ENCODE data around the gene LAIR2. TPM values are rescaled to one million over a fixed set of nuclear protein-coding genes. Genes with fewer than 3 reads are reported as not detected.
"Not testable (repeated sequence)": the region's sequence is repeated elsewhere in the genome, so short reads cannot be mapped to it uniquely, and the experiment has no call there.

Gene LAIR2
- polyA plus RNA-seq, 6 donors from 2014 or later = 0.55 to 0.93 (median 0.66) TPM; not detected in 3

DNA sequence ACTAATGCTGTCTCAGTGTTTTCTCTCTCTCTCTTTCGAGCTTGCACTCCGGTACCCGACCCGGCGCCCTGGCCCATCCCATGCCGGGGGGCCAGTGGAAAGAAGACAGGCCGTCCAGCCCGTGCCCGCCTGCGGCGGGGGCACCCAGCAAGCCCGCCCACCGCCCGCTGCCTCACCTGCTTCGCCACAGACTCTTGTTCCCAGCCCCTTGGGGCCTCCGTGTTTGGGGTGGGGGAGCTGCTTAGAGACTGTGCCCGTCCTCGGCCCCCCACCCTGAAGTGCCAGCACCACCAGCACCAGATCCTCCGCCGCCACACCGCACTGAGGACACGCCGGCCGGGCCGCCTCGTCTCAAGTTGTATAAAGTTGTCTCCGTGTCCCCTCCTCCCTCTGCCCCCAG, 41.4 kb upstream of the LAIR2 start:
- Mint-ChIP-seq H3K36me3 (peaks cover 0 to 14% of the 10 kb centered on the region in 2 donors), H3K9me3 (peaks cover 0 to 7% (median 4%) of the 10 kb centered on the region in 7 donors), H3K4me3 (peak overlapping the region in 5 of 8 donors; percentile 53 to 81 (median 68)), H3K27ac (peak overlapping the region in 3 of 6 donors; percentile 47 to 91 (median 72)), H3K4me1 (peaks cover 31 to 32% (median 32%) of the 10 kb centered on the region in 3 donors), H3K27me3 (no peaks in the 10 kb centered on the region)
- no peak for ATAC-seq (ENCODE audit: low read depth in 2 of 2)
- no peak for DNase-seq

GRCh38 chr19:54461613-54462012, 41.0 kb upstream of the LAIR2 start:
- H3K4me1 Mint-ChIP-seq = peaks cover 31 to 35% (median 32%) of the 10 kb centered on the region in 3 donors
- H3K27ac Mint-ChIP-seq = peak overlapping the region in 4 of 6 donors; percentile 16 to 91 (median 71)
- peak overlapping the region in 7 of 8 donors; percentile 26 to 81 (median 64) for H3K4me3 Mint-ChIP-seq
- peaks cover 0 to 7% (median 4%) of the 10 kb centered on the region in 7 donors for H3K9me3 Mint-ChIP-seq
- ATAC-seq (ENCODE audit: low read depth in 2 of 2) (no peak), DNase-seq (no peak)
- no peaks in the 10 kb centered on the region for H3K27me3 Mint-ChIP-seq
- H3K36me3 Mint-ChIP-seq = peaks cover 0 to 14% of the 10 kb centered on the region in 2 donors

DNA sequence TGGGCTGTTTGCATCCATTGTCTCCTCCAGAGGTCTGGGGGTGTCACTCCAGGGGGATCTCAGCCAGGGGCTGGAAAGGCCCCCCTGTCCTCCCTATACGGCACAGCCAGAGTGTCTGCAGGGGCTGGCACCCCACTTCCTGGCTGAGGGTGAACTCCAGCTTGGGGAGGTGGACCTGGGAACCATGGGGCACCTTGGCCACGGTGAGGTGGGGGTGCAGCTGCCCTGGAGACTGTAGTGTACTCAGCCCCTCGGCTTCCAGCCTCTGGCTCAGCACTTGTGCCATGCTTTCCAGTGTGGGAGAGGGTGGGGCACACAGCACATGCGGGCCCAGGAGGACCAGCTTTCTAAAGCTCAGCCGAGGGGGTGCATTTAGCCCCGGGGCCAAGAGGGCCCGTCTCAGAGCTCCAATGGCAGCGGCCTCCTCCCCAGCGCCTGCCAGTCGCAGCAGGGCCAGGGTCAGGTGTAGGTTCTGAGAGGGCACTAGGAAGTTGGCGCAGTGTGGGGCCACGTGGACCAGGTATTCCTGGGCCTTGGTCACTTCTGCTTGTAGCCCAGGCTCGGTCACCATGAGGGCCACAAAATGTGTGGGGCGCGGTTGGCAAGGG, 40.5 kb upstream of the LAIR2 start:
- Mint-ChIP-seq H3K4me3 (peak overlapping the region; percentile 9 to 73 (median 50)), H3K9me3 (peaks cover 0 to 7% (median 4%) of the 10 kb centered on the region in 7 donors), H3K4me1 (peaks cover 31 to 35% (median 32%) of the 10 kb centered on the region in 3 donors), H3K36me3 (peaks cover 0 to 14% of the 10 kb centered on the region in 2 donors), H3K27me3 (no peaks in the 10 kb centered on the region), H3K27ac (peak overlapping the region; percentile 16 to 91 (median 70))
- ATAC-seq (ENCODE audit: low read depth in 2 of 2) (no peak), DNase-seq (no peak)

DNA sequence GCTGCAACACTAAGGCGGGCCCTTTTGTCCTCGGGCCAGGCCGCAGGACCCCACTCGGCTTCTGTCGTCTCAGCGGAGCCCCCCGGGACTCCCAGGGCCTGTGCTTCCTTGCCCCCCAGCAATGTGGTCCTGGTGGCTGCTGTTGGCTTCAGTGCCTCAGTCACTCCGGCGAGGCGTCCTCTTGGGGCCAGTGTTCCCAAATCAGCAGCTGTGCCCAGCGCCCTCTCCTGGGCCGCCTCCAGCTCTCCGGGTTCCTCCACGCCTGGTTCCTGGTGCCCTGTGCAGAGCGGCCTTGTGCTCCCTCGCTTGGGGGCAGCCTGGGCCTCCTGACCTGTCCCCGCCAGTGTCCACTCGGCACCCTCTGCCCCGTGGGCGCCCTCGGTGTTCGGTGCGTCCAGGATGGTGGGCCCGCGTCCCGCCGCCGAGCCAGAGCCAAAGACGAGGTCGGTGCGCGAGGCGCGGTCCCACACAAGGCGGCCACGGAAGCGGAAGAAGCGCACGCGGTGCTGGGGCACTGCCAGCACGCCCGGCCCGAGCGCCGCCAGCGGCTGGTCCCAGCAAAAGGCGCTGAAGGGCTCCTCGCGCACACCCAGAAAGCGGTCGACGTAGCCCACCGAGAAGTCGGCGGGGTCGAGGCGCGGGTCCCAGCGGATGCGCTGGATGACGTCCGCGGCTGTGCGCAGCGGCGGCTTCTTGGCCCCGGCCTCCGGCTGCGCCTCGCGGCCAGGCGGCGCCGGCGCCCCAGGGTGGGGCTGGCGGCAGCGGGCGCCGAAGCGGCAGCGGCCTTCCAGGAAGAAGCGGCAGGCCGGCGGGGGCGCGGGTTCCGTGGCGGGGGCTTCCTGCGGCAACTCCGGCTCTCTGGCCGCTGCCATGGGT, 39.7 kb upstream of the LAIR2 start:
- Mint-ChIP-seq H3K4me3 (peak overlapping the region; percentile 35 to 92 (median 82)), H3K9me3 (peaks cover 0 to 7% (median 4%) of the 10 kb centered on the region in 7 donors), H3K27ac (peak overlapping the region in 5 of 6 donors; percentile 3 to 97 (median 81)), H3K36me3 (peaks cover 0 to 14% of the 10 kb centered on the region in 2 donors), H3K4me1 (peaks cover 31 to 35% (median 32%) of the 10 kb centered on the region in 3 donors), H3K27me3 (no peaks in the 10 kb centered on the region)
- ATAC-seq (ENCODE audit: low read depth in 2 of 2) (peak; percentile 26 to 39), DNase-seq (peak; percentile 67)

DNA sequence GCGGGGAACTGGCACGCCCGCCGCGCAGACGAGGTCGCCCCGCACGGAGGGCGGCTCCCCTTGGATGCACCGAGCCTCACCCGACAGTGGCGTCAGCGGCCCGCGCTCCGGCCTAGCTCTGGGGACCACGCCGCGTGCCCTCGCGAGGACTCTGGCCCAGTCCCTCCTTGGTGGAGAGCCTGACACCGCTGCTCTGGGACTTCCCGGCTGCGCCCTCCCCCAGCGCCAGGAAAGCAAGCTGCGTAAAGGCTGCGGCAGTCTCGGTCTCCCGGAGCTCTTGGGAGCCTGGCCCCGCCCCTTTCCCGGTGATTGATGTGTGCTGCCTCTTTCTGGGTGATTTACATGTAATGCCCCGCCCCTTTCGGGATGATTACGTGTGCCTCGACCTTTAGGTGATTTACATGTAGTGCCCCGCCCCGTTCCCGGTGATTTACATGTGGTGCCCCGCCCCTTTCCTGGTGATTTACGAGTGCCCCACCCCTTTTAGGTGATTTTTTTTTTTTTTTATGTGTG, 39.0 kb upstream of the LAIR2 start, which contains the start of gene LENG9:
Gene LENG9 (minus strand): TSS at position 248 of the 513 bp plus-strand sequence. CDS start 252 bp downstream, outside the sequence.
- Mint-ChIP-seq H3K4me3 (peak within 1 kb of the TSS; percentile 79 to 94 (median 90)), H3K4me1 (peaks cover 25 to 31% (median 28%) of the 10 kb centered on the region in 3 donors), H3K36me3 (peaks cover 0 to 8% of the 10 kb centered on the region in 2 donors), H3K27me3 (peaks cover 3 to 6% (median 5%) of the 10 kb centered on the region in 3 donors), H3K27ac (peak within 1 kb of the TSS; percentile 91 to 99 (median 97)), H3K9me3 (peaks cover 0 to 7% (median 4%) of the 10 kb centered on the region in 7 donors)
- DNase-seq = peak; percentile 87
- peak; percentile 59 to 60 for ATAC-seq (ENCODE audit: low read depth in 2 of 2)

DNA sequence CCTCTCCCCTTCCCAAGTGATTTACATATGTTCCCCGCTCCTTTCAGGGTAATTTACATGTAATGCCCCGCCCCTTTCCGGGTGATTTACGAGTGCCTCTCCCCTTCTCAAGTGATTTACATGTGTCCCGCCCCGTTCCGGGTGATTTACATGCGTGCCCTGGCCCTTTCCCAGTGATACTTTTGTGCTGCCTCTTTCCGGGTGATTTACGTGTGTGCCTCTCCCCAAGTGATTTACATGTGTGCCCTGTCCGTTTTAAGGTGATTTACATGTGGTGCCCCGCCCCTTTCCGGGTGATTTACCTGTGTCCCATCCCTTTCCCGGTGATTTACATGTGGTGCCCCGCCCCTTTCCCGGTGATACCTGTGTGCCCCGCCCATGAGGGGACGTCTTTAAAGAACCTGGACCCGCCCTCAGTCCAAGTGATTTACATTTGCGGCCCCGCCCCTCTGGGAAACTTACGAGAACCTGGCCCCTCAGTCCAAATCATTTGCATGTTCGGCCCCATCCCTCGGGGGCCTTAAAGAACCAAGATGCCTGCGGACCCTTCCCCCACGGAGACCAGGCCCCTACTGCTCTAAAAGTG, 38.5 kb upstream of the LAIR2 start:
- peaks cover 0 to 7% (median 4%) of the 10 kb centered on the region in 7 donors for H3K9me3 Mint-ChIP-seq
- peak overlapping the region; percentile 79 to 94 (median 90) for H3K4me3 Mint-ChIP-seq
- peak; percentile 60 to 64 for ATAC-seq (ENCODE audit: low read depth in 2 of 2)
- H3K36me3 Mint-ChIP-seq = peaks cover 0 to 2% of the 10 kb centered on the region in 2 donors
- peak overlapping the region; percentile 91 to 99 (median 97) for H3K27ac Mint-ChIP-seq
- DNase-seq = peak; percentile 81
- peaks cover 20 to 29% (median 22%) of the 10 kb centered on the region in 3 donors for H3K4me1 Mint-ChIP-seq
- peaks cover 5 to 12% (median 8%) of the 10 kb centered on the region in 3 donors for H3K27me3 Mint-ChIP-seq

GRCh38 chr19:54464630-54465425, 37.8 kb upstream of the LAIR2 start:
- Mint-ChIP-seq H3K27me3 (peaks cover 10 to 19% (median 15%) of the 10 kb centered on the region in 3 donors), H3K4me3 (peak overlapping the region; percentile 79 to 94 (median 90)), H3K36me3 (no peaks in the 10 kb centered on the region), H3K4me1 (peaks cover 17 to 30% (median 21%) of the 10 kb centered on the region in 3 donors), H3K27ac (peak overlapping the region; percentile 91 to 99 (median 97)), H3K9me3 (peaks cover 0 to 7% (median 4%) of the 10 kb centered on the region in 7 donors)
- ATAC-seq (ENCODE audit: low read depth in 2 of 2) (peak; percentile 21 to 23), DNase-seq (peak; percentile 71)

GRCh38 chr19:54465426-54466109, 37.1 kb upstream of the LAIR2 start:
- no peak for ATAC-seq (ENCODE audit: low read depth in 2 of 2)
- DNase-seq = no peak
- Mint-ChIP-seq H3K36me3 (no peaks in the 10 kb centered on the region), H3K27ac (peak overlapping the region in 1 of 6 donors; percentile 76), H3K4me1 (peaks cover 24 to 37% (median 29%) of the 10 kb centered on the region in 3 donors), H3K27me3 (peaks cover 18 to 26% (median 22%) of the 10 kb centered on the region in 3 donors), H3K9me3 (peaks cover 0 to 7% (median 4%) of the 10 kb centered on the region in 7 donors), H3K4me3 (peak overlapping the region; percentile 55 to 88 (median 75))

DNA sequence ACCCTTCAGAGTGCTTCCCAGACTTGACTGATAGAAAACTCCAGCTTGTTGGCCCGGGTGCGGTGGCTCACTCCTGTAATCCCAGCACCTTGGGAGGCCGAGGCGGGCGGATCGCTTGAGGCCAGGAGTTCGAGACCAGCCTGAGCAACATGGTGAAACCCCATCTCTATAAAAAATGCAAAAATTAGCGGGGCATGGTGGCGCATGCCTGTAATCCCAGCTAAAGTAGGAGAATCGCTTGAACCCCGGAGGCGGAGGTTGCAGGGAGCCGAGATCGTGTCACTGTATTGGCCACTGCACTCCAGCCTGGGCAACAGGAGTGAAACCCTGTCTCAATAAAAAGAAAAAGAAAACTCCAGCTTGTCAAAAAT, 36.5 kb upstream of the LAIR2 start:
- H3K27me3 Mint-ChIP-seq = peaks cover 23 to 31% (median 27%) of the 10 kb centered on the region in 3 donors
- not testable (repeated sequence) for H3K9me3 Mint-ChIP-seq; H3K36me3 Mint-ChIP-seq; ATAC-seq (ENCODE audit: low read depth in 2 of 2); DNase-seq
- peak overlapping the region in 1 of 6 donors; percentile 76 for H3K27ac Mint-ChIP-seq
- H3K4me3 Mint-ChIP-seq = peak overlapping the region in 7 of 8 donors; percentile 61 to 88 (median 69)
- peaks cover 27 to 41% (median 34%) of the 10 kb centered on the region in 3 donors for H3K4me1 Mint-ChIP-seq

DNA sequence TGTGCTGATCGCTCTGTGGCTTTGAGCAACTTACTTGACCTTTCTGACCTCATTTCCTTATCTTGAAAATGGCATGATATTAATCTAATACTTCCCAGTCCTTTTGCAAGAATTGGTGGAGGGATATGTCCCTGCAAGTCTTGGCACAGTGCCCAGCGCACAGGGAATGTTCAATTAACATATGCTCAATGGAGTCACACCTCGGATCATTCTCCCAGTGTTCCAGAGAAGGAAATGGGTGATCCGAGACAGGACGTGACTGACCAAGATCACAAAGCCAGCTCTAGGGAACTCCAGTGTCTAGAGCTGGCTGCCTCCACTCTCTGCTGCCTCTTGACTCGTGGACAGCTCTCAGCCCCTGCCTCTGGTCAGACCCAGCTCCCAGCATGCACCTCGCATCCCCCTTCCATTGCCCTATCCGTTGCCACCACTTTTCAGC, 33.1 kb upstream of the LAIR2 start:
- peaks cover 27 to 33% (median 29%) of the 10 kb centered on the region in 3 donors for H3K4me1 Mint-ChIP-seq
- H3K27ac Mint-ChIP-seq = no peak overlapping the region
- no peaks in the 10 kb centered on the region for H3K9me3 Mint-ChIP-seq
- H3K4me3 Mint-ChIP-seq = peak overlapping the region in 1 of 8 donors; percentile 39
- H3K36me3 Mint-ChIP-seq = no peaks in the 10 kb centered on the region
- H3K27me3 Mint-ChIP-seq = peaks cover 34 to 52% (median 47%) of the 10 kb centered on the region in 3 donors
- ATAC-seq (ENCODE audit: low read depth in 2 of 2) (no peak), DNase-seq (no peak)

DNA sequence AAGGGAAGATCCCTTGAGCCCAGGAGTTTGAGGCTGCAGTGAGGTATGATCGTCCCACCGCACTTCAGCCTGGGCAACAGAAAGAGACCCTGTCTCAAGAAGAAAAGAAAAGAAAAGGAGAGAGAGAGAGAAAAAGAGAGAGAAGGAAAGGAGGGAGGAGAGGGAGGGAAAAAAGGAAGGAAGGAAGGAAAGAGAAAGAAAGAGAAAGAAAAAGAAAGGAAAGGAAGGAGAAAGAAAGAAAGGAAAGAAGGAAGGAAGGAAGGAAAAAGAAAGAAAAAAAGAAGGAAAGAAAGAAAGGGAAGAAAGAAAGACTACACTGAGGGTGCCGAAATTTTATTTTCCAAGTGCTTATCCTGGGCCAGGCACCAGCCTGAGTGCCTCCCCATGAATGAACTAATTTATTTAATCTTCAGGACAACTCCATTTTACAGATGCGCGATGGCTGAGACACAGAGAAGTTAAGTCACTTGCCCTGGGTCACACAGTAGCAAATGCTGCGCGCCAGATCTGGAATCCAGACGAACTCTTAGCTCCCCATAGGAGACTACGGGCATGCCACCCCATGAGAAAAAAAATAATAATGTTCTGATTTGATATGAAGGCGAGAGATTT, 32.2 kb upstream of the LAIR2 start:
- H3K27ac Mint-ChIP-seq = peak overlapping the region in 1 of 6 donors; percentile 56
- H3K4me3 Mint-ChIP-seq = peak overlapping the region in 5 of 8 donors; percentile 5 to 89 (median 43)
- no peak for DNase-seq
- peaks cover 39 to 58% (median 47%) of the 10 kb centered on the region in 3 donors for H3K27me3 Mint-ChIP-seq
- no peak for ATAC-seq (ENCODE audit: low read depth in 2 of 2)
- no peaks in the 10 kb centered on the region for H3K36me3 Mint-ChIP-seq
- H3K4me1 Mint-ChIP-seq = peaks cover 23 to 31% (median 26%) of the 10 kb centered on the region in 3 donors
- H3K9me3 Mint-ChIP-seq = no peaks in the 10 kb centered on the region

Measured in naive B cell (primary cell).